ENCODE data around the gene JARID2. TPM values are rescaled to one million over a fixed set of nuclear protein-coding genes. Genes with fewer than 3 reads are reported as not detected.
A peak's percentile ranks its signal among the peaks of the same experiment; 100 is the strongest.

The JARID2 gene
- total and polyA plus RNA-seq, 2 of the 13 experiments (the other 11 are each of a cell fraction or from before 2014, with no cell fraction given), result 7.5 to 10.3 TPM

DNA sequence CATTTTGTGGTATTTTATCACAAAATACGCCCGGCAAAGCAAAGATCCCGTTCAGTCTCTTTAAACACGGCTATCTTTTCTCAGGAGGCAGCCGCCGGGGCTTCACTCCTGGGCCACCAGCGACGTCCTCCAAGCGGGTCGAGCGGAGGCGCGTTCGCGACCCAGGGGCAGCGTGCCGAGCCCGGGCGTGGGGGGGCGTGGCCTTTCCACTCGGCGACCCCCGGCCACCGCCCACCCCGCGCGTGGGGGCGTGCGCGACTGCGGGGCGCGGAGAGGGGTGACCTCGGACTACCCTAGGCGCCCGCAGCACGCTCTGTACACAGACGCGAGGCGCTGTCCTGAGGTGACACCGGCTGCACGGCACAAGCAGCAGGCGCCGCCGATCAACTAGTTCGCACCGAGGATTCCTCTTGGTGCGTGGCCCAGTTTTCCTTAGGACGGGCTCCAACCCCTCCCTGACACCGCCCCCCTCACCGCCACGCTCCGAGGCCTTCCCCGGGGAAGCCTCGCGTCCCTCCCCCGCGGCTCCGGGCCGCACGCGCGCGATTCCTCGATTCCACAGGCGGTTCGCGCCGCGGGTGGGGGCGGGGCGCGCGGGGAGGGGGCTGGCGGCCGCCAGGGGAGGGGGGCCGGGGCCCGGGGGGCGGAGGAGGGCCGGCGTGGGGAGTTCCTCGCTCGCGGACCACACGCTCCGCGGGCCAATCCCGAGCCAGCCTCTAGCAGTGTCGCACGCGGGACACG, 1.1 kb upstream of the JARID2 start (continued):
- TF ChIP-seq, protein P1, sequence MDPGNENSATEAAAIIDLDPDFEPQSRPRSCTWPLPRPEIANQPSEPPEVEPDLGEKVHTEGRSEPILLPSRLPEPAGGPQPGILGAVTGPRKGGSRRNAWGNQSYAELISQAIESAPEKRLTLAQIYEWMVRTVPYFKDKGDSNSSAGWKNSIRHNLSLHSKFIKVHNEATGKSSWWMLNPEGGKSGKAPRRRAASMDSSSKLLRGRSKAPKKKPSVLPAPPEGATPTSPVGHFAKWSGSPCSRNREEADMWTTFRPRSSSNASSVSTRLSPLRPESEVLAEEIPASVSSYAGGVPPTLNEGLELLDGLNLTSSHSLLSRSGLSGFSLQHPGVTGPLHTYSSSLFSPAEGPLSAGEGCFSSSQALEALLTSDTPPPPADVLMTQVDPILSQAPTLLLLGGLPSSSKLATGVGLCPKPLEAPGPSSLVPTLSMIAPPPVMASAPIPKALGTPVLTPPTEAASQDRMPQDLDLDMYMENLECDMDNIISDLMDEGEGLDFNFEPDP (CRISPR knock-in tag; conservative IDR thresholded peaks at IDR 0.05), result no peak
- TF ChIP-seq, protein P2, sequence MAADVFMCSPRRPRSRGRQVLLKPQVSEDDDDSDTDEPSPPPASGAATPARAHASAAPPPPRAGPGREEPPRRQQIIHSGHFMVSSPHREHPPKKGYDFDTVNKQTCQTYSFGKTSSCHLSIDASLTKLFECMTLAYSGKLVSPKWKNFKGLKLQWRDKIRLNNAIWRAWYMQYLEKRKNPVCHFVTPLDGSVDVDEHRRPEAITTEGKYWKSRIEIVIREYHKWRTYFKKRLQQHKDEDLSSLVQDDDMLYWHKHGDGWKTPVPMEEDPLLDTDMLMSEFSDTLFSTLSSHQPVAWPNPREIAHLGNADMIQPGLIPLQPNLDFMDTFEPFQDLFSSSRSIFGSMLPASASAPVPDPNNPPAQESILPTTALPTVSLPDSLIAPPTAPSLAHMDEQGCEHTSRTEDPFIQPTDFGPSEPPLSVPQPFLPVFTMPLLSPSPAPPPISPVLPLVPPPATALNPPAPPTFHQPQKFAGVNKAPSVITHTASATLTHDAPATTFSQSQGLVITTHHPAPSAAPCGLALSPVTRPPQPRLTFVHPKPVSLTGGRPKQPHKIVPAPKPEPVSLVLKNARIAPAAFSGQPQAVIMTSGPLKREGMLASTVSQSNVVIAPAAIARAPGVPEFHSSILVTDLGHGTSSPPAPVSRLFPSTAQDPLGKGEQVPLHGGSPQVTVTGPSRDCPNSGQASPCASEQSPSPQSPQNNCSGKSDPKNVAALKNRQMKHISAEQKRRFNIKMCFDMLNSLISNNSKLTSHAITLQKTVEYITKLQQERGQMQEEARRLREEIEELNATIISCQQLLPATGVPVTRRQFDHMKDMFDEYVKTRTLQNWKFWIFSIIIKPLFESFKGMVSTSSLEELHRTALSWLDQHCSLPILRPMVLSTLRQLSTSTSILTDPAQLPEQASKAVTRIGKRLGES (CRISPR knock-in tag; IDR thresholded peaks at IDR 0.05; ENCODE audit: borderline replicate concordance), result no peak
- TF ChIP-seq ETV6 (CRISPR knock-in tag; conservative IDR thresholded peaks at IDR 0.05), result no peak
- no peak for TF ChIP-seq KMT2B (CRISPR knock-in tag; IDR thresholded peaks at IDR 0.05)
- no peak for TF ChIP-seq ATAD3A (CRISPR knock-in tag; IDR thresholded peaks at IDR 0.05)
- TF ChIP-seq, protein P3, sequence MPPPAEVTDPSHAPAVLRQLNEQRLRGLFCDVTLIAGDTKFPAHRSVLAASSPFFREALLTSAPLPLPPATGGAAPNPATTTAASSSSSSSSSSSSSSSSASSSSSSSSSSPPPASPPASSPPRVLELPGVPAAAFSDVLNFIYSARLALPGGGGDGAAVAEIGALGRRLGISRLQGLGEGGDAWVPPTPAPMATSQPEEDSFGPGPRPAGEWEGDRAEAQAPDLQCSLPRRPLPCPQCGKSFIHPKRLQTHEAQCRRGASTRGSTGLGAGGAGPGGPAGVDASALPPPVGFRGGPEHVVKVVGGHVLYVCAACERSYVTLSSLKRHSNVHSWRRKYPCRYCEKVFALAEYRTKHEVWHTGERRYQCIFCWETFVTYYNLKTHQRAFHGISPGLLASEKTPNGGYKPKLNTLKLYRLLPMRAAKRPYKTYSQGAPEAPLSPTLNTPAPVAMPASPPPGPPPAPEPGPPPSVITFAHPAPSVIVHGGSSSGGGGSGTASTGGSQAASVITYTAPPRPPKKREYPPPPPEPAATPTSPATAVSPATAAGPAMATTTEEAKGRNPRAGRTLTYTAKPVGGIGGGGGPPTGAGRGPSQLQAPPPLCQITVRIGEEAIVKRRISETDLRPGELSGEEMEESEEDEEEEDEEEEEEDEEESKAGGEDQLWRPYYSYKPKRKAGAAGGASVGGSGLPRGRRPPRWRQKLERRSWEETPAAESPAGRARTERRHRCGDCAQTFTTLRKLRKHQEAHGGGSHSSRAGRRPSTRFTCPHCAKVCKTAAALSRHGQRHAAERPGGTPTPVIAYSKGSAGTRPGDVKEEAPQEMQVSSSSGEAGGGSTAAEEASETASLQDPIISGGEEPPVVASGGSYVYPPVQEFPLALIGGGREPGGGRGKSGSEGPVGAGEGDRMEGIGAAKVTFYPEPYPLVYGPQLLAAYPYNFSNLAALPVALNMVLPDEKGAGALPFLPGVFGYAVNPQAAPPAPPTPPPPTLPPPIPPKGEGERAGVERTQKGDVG (CRISPR knock-in tag; IDR thresholded peaks at IDR 0.05; ENCODE audit: borderline replicate concordance), result no peak
- TF ChIP-seq, protein P4, sequence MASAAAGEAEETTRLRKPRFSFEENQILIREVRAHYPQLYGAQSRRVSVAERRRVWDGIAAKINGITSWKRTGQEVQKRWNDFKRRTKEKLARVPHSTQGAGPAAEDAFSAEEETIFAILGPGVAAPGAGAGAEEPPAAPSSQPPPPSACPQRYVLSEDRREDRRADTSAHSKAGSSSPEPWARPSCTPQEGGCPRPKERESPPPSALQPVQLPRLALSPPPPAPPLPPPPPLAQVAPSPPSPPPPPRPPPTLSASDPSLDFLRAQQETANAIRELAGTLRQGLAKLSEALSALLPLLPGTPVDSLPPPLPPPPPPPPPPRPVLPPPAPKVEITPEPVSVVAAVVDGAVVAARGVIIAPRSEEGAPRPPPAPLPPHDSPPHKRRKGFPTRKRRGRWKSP (CRISPR knock-in tag; IDR thresholded peaks at IDR 0.05), result peak; percentile 46; the same call in 1 of the 2 replicates
- TF ChIP-seq, protein P5, sequence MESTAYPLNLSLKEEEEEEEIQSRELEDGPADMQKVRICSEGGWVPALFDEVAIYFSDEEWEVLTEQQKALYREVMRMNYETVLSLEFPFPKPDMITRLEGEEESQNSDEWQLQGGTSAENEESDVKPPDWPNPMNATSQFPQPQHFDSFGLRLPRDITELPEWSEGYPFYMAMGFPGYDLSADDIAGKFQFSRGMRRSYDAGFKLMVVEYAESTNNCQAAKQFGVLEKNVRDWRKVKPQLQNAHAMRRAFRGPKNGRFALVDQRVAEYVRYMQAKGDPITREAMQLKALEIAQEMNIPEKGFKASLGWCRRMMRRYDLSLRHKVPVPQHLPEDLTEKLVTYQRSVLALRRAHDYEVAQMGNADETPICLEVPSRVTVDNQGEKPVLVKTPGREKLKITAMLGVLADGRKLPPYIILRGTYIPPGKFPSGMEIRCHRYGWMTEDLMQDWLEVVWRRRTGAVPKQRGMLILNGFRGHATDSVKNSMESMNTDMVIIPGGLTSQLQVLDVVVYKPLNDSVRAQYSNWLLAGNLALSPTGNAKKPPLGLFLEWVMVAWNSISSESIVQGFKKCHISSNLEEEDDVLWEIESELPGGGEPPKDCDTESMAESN (CRISPR knock-in tag; conservative IDR thresholded peaks at IDR 0.05), result 0 out of 2 replicates have a peak, but pooled peaks have one; percentile 7
- TF ChIP-seq ZNF33B (CRISPR knock-in tag; IDR thresholded peaks at IDR 0.05), result peak; percentile 83
- no peak for TF ChIP-seq PAWR (CRISPR knock-in tag; IDR thresholded peaks at IDR 0.05; ENCODE audit: borderline replicate concordance)
- TF ChIP-seq ZNF883 (CRISPR knock-in tag; IDR thresholded peaks at IDR 0.05; ENCODE audit: not compliant biosample characterization), result peak; percentile 63
- peak; percentile 79; the same call in 1 of the 2 replicates for TF ChIP-seq ZNF678 (CRISPR knock-in tag; IDR thresholded peaks at IDR 0.05)
- no peak for TF ChIP-seq ZNF788 (CRISPR knock-in tag; IDR thresholded peaks at IDR 0.05; ENCODE audit: borderline replicate concordance)
- TF ChIP-seq, protein P6, sequence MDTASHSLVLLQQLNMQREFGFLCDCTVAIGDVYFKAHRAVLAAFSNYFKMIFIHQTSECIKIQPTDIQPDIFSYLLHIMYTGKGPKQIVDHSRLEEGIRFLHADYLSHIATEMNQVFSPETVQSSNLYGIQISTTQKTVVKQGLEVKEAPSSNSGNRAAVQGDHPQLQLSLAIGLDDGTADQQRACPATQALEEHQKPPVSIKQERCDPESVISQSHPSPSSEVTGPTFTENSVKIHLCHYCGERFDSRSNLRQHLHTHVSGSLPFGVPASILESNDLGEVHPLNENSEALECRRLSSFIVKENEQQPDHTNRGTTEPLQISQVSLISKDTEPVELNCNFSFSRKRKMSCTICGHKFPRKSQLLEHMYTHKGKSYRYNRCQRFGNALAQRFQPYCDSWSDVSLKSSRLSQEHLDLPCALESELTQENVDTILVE (CRISPR knock-in tag; IDR thresholded peaks at IDR 0.05), result no peak

All from HepG2 (cell line).